Measurements from ENCODE around the gene ABCA9.
"Not testable (repeated sequence)": the region's sequence is repeated elsewhere in the genome, so short reads cannot be mapped to it uniquely, and the experiment has no call there.

The ABCA9 gene, protein sequence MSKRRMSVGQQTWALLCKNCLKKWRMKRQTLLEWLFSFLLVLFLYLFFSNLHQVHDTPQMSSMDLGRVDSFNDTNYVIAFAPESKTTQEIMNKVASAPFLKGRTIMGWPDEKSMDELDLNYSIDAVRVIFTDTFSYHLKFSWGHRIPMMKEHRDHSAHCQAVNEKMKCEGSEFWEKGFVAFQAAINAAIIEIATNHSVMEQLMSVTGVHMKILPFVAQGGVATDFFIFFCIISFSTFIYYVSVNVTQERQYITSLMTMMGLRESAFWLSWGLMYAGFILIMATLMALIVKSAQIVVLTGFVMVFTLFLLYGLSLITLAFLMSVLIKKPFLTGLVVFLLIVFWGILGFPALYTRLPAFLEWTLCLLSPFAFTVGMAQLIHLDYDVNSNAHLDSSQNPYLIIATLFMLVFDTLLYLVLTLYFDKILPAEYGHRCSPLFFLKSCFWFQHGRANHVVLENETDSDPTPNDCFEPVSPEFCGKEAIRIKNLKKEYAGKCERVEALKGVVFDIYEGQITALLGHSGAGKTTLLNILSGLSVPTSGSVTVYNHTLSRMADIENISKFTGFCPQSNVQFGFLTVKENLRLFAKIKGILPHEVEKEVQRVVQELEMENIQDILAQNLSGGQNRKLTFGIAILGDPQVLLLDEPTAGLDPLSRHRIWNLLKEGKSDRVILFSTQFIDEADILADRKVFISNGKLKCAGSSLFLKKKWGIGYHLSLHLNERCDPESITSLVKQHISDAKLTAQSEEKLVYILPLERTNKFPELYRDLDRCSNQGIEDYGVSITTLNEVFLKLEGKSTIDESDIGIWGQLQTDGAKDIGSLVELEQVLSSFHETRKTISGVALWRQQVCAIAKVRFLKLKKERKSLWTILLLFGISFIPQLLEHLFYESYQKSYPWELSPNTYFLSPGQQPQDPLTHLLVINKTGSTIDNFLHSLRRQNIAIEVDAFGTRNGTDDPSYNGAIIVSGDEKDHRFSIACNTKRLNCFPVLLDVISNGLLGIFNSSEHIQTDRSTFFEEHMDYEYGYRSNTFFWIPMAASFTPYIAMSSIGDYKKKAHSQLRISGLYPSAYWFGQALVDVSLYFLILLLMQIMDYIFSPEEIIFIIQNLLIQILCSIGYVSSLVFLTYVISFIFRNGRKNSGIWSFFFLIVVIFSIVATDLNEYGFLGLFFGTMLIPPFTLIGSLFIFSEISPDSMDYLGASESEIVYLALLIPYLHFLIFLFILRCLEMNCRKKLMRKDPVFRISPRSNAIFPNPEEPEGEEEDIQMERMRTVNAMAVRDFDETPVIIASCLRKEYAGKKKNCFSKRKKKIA (N-terminal part only)

DNA sequence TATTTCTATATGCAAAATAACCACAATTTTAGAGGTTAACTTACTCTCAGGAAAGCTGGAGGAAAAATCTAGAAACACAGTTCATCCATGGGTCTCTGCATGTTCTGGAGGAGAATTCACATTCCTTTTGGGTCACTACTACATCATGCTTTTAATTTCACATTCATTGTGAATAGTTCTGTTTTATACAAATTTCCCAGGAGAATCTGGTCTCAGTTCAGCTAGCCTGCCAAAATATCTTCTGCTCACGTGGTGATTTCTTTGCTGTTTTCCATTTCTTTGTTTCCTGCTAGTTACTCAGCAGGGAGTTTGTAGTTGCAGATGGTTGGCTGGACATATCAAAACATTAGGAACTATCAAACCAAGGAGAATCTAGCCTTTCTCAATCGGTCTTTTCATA is at the start of gene ABCA9:
Gene ABCA9 (minus strand): TSS at position 106 of the 400 bp plus-strand sequence. CDS start 9,801 bp downstream, outside the sequence.
- peak; percentile 28 for DNase-seq (ENCODE audit: low spot score)

DNA sequence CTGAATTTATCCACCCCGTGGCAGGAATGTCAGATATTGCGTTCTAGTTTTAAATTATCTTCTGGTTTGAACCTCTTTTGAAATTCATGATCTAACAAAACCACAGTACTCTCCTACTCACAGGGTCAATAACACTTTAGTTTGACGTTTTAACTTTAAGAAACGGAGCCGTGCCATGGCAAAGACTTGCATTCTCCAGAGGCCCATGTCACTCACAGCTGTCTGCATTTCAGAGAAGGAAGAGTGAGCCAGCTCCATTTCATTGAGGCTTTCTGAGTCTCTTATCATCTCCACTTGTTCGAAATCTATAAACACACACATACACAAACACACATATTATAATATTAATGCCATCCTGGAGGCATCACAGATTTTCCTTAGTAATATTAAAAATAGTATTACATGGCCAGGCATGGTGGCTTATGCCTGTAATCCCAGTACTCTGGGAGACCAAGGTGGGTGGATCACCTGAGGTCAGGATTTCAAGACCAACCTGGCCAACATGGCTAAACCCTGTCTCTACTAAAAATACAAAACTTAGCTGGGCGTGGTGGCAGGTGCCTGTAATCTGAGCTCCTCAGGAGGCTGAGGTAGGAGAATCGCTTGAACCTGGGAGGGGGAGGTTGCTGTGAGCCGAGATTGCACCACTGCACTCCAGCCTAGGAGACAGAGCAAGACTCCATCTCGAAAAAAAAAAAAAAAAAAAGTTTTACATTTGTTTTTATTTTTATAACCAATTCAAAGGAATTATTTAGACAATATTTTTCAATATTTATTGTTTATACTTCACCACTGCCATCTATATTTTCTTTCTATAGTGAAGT is 45.4 kb upstream of the ABCA9 start:
- no peak for DNase-seq (ENCODE audit: low spot score)

DNA sequence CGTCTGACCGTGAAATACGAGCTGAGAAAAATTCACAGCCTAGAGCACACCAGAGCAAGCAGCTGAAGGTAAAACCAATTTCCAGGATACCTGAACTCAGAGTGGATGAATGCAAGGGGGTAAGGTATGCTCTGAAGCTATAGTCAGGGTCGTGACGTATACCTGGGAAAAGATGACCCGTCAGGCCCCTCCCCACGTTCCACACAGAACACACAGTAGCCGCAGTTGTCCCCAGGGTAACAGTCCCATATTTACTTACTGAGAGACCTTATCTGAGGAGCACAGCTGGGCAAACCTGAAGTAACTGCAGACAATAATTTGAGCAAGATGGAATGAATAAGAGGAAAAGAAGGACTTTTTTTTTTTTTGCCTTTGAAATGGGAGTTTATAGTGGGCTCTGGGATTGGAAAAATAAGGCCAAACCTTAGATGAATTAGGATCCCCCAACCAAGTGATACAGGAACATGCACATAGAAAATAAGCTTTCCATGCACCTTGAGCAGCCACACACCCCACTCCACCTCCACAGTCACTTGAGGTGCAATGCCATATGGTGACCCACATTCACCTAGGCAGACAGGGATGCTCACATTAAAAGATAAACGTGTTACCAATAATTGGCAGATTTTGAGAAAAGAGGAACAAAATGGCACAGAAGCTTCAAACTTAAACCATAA is 43.0 kb upstream of the ABCA9 start:
- DNase-seq (ENCODE audit: low spot score), result no peak

DNA sequence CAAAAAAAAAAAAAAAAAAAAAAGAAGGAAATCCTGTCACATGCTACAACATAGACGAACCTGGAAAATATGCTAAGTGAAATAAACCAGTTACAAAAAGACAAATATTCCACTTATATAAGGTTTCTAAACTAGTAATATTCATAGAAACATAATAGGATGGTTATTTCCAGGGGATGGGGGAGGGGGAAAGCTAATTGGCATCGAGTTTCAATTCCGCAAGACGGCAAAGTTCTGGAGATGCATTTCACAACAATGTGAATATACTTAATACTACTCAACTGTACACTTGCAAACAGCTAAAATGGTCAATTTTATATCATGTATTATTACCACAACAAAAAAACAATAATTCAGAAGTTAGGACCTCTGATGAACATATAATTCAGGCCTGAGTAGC is 37.9 kb upstream of the ABCA9 start:
- no peak for DNase-seq (ENCODE audit: low spot score)

DNA sequence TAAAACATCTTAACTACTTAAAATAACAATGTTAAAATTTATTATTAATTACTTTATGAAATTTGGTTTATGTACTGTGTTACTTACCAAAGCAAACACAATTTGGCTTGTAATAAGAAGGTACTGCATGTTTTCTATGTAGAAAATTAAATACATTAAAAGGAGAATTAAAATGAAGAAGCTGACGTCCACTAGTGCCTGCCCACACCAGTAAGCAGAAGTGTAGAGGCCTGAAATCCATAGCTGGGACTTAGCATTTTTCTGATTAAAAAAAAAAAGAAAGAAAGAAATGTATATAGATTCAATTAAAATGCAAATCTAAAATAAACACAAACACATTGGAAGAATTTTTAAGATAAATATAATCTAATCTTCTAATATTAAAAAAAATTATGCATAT is 35.8 kb upstream of the ABCA9 start:
- no peak for DNase-seq (ENCODE audit: low spot score)

DNA sequence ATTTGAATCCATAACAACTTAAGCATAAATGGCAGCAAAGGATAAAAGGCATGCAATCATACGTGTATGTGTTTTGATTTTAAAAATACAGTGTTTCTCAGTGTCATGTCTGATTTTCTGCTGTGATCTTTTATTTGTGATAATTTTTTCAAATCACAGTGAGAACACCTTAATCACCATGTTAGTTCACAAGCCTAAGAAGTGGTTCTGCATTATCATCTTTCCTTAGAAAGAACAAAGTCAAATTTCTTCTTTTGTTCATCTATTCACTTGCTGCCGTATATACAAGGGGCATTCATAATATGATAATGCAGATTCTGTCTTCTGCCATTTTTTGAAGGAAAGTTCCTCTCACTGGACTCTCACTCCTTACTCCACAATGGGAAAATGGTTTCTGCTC is 33.3 kb upstream of the ABCA9 start:
- DNase-seq (ENCODE audit: low spot score), result no peak

DNA sequence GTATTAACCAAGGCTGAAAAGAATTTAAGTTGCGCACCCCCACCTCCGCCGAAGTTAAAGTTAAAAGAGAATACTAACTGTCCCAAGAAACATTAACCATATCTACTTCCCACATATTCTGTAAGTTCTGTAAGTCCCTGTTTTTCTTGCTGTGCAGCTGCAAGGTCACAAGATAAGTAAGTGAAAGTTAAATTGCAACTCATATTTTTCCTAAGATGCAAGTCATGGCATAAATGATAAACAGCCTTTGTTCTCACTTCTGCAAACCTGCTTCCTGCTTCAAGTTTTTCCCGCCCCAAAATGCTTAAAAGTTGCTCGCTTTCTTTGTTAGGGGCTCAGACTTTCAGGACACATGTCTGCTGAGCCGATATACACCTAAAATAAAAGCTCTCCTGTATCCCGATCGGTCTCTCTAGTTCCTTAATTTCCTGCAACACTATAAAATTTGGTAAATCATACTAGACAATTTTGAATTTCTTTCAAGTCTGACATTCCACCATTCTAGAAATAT is 32.6 kb upstream of the ABCA9 start:
- no peak for DNase-seq (ENCODE audit: low spot score)

DNA sequence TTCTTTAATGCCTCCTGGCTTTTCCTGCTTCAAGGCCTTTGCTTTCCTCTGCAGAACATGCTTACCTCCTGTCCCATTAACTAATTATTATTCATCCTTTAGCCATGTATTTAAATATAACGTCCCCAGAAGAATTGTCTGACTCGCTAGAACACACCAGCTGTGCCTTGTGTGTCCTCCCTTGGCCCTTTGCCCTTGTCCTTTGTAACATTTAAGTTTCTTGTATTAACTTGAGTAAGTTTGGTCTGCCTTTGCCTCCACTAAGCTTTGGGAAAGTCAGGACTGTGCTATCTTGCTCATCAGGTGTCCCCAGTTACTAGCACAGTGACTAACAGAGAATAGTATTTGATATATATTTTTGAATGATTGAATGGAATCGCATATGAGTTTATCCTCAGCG is 29.6 kb upstream of the ABCA9 start:
- no peak for DNase-seq (ENCODE audit: low spot score)

DNA sequence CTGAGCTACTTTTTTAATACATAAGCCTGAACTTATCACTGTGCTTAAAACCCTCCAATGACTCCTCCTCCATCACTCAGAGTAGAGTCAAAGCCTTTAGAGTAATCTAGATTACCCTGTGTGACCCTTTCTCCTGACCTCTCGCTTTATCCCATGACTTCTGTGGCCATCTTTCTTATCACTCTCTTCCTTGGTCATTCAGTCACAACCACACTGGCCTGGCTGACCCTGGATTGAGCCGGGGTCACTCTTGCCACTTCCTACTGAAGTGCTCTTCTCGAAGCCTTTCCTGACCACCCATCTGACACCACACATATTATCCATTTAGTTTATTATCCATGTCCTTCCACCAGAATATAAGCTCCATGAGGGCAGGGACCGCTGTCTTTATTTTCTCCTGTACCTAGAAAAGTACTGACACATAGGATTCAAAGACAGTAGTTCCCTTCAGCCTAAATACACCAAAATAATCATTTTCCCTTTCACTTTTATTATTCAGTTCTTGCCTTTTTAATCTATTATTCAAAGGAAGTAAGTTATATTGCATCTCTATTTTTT is 28.0 kb upstream of the ABCA9 start:
- no peak for DNase-seq (ENCODE audit: low spot score)

DNA sequence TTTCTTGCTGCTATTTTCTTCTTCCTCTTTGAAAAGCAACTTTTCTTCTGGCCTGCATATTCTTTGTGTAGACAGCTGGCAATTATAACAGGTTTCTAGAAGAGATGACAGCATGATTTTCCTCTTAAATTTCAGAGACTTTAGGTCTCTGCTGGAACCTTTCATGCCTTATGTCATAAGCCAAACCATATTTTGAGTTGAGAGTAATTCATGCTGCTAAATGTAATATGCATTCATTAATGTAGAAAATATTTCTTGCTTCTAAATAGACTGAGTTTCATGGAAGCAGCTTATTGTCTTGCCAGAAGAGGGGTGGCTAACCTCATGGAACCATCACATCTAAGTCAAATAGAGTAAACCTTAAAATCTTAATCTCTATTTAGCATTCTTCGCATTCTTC is 25.9 kb upstream of the ABCA9 start:
- DNase-seq (ENCODE audit: low spot score), result no peak

DNA sequence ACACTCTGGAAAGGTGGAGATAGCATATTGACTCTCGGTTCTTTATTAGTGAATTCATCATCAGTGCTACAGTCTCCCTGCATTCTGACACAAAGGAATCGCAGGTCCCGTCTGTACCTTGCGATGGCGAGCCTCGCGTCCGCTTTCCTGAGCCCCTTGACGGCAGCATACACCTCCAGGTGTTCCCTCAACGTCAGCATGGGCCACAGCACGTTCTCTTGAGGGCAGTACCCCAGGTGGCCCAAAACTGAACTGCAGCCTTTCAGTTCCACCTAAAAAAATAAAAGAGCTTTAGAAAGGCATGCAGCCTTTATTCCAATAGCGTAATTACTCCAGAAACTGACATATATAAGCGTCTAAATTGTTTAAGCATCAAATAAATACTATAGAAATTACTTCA is 24.2 kb upstream of the ABCA9 start:
- no peak for DNase-seq (ENCODE audit: low spot score)

DNA sequence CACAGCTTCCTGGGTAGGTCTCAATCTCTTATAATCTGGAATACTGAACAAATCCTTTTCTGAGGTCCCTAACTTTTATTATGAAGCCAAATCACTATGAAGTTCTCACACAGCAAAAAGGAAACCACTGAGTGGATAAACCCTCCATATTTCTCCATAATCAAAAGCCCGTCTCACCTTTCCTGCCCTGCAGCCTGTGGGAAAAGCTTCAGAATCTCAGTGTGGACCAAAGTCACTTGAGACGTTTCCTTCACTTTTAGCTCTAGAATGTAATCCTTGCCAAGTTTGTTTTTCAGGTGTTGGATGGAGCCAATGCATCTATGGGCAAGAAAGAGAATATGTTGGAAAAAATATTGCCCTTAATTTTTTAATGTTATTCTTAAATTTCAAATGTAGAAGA is 22.0 kb upstream of the ABCA9 start:
- DNase-seq (ENCODE audit: low spot score), result no peak

DNA sequence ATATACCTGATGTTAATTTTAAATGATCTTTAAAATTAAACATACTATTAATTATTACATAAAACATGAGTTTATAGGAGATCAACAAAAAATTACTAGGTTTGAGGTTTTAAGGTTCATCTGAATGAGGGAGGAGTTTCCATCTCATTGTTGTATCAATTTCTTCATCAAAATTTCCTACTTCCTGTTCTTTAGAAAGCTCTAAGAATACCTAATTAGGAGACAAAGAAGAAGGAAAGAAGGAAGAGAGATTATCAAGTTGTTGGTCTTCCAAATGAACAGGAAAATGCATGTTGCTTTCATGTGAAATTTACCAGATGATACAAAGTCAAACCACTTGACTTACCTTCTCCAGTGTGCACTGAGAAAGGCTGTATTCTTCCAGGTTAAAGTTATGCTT is 18.1 kb upstream of the ABCA9 start:
- DNase-seq (ENCODE audit: low spot score), result no peak

DNA sequence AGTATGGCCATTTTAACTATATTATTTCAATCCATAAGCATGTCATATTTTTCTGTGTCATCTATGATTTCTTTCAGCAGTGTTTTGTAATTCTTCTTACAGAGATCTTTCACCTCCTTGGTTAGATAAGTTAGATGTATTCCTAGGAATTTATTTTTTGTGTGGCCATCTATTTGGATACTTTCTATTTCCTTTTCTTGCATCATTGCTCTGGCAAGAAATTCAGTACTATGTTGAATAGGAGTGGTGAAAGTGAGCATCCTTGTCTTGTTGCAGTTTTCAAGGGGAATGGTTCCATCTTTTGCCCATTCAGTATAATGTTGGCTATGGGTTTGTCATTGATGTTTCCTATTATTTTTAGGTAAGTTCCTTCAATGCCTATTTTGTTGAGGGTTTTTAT is 15.1 kb upstream of the ABCA9 start:
- no peak for DNase-seq (ENCODE audit: low spot score)

DNA sequence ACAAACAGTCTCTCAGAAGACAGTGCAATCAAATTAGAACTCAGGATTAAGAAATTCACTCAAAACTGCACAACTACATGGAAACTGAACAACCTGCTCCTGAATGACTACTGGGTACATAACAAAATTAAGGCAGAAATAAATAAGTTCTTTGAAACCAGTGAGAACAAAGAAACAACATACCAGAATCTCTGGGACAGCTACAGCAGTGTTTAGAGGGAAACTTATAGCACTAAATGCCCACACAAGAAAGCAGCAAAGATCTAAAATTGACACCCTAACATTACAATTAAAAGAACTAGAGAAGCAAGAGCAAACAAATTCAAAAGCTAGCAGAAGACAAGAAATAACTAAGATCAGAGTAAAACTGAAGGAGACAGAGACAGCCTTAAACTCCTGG is 12.7 kb upstream of the ABCA9 start:
- not testable (repeated sequence) for DNase-seq (ENCODE audit: low spot score)

DNA sequence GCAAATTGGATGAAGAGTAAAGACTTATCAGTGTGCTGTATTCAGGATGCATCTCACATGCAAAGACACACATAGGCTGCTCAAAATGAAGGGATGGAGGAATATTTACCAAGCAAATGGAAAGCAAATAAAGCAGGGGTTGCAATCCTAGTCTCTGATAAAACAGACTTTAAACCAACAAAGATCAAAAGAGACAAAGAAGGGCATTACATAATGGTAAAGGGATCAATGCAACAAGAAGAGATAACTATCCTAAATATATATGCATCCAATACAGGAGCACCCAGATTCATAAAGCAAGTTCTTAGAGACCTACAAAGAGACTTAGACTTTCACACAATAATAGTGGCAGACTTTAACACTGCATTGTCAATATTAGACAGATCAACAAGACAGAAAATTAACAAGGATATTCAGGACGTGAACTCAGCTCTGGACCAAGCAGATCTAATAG is 12.1 kb upstream of the ABCA9 start:
- not testable (repeated sequence) for DNase-seq (ENCODE audit: low spot score)

DNA sequence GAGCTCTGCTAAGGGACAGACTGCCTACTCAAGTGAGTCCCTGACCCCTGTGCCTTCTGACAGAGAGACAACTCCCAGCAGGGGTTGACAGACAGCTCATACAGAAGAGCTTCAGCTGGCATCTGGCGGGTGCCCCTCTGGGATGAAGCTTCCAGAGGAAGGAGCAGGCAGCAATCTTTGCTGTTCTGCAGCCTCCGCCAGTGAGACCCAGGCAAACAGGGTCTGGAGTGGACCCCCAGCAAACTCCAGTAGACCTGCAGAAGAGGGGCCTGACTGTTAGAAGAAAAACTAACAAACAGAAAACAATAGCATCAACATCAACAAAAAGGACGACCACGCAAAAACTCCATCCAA is 10.5 kb upstream of the ABCA9 start:
- DNase-seq (ENCODE audit: low spot score), result not testable (repeated sequence)

DNA sequence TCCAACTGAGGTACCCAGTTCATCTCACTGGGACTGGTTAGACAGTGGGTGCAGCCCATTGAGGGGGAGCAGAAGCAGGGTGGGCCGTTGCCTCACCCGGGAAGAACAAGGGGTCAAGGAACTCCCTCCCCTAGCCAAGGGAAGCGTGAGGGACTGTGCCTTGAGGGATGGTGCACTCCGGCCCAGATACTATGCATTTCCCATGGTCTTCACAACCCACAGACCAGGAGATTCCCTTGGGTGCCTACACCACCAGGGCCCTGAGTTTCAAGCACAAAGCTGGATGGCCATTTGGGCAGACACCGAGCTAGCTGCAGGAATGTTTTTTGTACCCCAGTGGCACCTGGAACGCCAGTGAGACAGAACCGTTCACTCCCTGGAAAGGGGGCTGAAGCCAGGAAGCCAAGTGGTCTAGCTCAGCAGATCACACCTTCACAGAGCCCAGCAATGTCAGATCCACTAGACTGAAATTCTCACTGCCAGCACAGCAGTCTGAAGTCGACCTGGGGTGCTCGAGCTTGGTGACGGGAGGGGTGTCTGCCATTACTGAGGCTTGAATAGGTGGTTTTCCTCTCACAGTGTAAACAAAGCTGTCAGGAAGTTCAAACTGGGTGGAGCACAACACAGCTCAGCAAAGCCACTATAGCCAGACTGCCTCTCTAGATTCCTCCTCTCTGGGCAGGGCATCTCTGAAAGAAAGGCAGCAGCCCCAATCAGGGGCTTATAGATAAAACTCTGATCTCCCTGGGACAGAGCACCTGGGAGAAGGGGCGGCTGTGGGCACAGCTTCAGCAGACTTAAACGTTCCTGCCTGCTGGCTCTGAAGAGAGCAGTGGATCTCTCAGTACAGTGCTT is 9.9 kb upstream of the ABCA9 start:
- DNase-seq (ENCODE audit: low spot score), result not testable (repeated sequence)

DNA sequence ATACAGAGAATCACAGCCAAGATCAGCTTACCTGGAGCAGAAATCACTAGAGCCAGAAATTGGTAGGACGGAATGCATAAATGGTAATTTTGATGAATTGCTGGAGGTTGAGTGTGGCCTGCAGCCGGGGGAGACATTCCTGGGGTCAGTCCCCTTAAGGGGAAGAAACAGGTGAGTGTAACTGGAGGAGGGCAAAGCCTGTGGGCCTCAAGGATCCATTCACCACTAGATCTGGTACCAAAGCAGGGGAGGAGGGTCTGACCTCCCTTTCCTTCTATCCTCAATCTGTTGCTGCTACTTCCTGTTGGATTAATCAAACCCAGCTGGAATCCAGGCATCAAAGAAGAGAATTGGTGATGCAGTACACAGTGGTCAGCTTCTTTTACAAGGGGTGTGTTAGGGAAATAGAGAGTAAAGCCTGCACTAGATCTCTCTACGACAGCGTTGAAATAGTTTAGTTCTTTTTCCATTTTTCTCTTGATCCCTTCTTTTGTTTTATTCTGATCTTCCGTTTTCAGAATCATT is 8.6 kb upstream of the ABCA9 start:
- no peak for DNase-seq (ENCODE audit: low spot score)

Measured in globus pallidus (tissue), 1 donor.